Uterus (tissue), 2 donors: ENCODE measurements around the gene ANKRD26.

Experiments
- POLR2A ChIP-seq, 2 donors: fragments of 450-650 bp; IDR thresholded peaks; one replicate each; pipeline ENCODE4 v1.6.1; 2016; ENCODE audit warnings: antibody characterized with exemption in 2 of 2, mild to moderate bottlenecking in 1 of 2, moderate library complexity in 1 of 2
- TF ChIP-seq, protein P1 (sequence below), 4 experiments: fragments of 200-600 bp in 2 of 4; fragments of 450-650 bp in 2 of 4; sonication (generic) in 2 of 4; IDR thresholded peaks; one replicate each; pipeline ENCODE4 v1.5.1; 2016 to 2019; ENCODE audit warnings: antibody characterized with exemption in 4 of 4, mild to moderate bottlenecking in 2 of 4, moderate library complexity in 1 of 4

DNA sequence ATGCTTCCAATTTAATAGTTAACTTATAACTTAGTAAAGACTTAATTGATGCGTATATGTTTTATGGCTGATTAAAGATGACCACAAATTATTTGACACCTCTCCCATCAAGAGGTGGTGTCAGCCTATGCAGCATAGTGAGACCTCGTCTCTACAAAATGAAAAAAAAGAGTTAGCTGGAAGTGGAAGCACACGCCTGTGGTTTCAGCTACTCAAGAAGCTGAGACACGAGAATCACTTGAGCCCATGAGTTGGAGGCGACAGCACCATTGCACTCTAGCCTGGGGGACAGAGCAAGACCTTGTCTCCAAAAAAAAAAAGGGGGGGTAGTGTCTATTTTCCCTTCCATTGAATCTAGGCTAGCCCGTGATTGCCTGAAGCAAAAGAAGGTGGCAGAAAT, 140.5 kb downstream of the ANKRD26 start:
- no peak for TF ChIP-seq POLR2A (IDR thresholded peaks at IDR 0.05)
- TF ChIP-seq, protein P1, sequence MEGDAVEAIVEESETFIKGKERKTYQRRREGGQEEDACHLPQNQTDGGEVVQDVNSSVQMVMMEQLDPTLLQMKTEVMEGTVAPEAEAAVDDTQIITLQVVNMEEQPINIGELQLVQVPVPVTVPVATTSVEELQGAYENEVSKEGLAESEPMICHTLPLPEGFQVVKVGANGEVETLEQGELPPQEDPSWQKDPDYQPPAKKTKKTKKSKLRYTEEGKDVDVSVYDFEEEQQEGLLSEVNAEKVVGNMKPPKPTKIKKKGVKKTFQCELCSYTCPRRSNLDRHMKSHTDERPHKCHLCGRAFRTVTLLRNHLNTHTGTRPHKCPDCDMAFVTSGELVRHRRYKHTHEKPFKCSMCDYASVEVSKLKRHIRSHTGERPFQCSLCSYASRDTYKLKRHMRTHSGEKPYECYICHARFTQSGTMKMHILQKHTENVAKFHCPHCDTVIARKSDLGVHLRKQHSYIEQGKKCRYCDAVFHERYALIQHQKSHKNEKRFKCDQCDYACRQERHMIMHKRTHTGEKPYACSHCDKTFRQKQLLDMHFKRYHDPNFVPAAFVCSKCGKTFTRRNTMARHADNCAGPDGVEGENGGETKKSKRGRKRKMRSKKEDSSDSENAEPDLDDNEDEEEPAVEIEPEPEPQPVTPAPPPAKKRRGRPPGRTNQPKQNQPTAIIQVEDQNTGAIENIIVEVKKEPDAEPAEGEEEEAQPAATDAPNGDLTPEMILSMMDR (IDR thresholded peaks at IDR 0.05), result no peak
